GM12872 (cell line): ENCODE results near the gene MAD1L1.

Experiments used
- TF ChIP-seq, protein P1 (sequence below): IDR thresholded peaks from 3 replicates; pipeline ENCODE4 v1.5.1; 2011; ENCODE audit warnings: low read depth, mild to moderate bottlenecking, low read length, moderate library complexity; ENCODE audit not compliant: insufficient read depth

Gene MAD1L1

DNA sequence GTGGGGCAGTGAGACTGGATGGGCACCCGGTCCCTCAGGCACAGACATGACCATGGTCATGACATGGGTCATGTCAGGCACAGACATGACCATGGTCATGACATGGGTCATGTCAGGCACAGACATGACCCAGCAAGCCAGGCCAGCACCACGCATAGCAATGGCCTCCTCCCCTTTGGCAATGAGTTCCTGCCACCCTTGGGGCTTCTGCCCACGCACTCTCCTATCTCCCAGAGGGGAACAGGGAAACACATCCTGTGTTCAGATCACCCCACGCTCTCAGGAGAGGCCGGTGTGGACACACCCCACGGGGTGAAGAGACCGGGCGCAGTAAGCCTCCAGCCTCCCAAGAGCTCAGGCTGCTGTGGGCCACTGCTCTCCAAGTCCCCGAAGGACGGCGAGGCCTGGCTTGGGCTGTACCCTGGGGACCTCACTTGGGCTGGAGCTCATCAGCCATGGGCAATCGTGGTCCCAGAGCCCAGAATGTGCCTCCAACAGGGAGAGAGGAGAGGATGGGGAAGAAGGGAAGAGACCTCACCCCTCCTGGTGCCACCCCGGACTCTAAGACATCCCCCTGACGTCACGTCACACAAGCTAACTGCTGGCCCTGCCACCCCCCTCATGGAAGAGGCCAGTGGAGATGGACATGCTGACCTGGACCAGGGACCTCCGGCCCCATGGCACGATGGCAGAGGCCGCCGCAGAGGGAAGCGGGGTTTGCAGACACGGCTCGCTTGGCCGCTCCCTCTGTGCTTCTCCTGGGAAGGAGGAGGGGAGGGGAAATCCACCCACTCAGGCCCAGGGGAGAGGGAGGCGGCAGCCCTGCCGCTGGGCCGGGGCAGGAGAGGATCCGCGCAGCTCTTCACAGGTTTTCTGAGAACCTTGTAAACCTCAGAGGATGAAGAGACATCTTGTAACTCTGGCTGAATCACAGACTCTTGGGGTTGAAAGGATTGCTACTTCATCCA is 293.0 kb downstream of the MAD1L1 start:
- TF ChIP-seq, protein P1, sequence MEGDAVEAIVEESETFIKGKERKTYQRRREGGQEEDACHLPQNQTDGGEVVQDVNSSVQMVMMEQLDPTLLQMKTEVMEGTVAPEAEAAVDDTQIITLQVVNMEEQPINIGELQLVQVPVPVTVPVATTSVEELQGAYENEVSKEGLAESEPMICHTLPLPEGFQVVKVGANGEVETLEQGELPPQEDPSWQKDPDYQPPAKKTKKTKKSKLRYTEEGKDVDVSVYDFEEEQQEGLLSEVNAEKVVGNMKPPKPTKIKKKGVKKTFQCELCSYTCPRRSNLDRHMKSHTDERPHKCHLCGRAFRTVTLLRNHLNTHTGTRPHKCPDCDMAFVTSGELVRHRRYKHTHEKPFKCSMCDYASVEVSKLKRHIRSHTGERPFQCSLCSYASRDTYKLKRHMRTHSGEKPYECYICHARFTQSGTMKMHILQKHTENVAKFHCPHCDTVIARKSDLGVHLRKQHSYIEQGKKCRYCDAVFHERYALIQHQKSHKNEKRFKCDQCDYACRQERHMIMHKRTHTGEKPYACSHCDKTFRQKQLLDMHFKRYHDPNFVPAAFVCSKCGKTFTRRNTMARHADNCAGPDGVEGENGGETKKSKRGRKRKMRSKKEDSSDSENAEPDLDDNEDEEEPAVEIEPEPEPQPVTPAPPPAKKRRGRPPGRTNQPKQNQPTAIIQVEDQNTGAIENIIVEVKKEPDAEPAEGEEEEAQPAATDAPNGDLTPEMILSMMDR: no peak

DNA sequence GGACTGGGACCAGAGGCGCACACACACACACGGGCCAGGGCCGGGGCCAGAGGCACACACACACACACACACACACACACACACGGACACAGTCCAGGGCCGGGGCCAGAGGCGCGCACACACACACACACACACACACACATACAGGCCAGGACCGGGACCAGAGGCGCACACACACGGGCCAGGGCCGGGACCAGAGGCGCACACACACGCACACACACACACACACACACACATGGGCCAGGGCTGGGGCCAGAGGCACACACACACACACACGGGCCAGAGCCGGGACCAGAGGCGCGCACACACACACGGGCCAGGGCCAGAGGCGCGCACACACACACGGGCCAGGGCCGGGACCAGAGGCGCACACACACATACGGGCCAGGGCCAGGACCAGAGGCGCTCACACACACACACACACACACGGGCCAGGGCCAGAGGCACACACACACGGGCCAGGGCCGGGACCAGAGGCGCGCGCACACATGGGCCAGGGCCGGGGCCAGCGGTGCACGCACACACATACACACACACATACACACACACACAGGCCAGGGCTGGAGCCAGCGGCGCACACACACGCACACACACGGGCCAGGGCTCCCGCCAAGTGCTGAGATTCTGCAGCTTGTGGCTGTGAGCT is 293.8 kb downstream of the MAD1L1 start:
- TF ChIP-seq, protein P1: no peak

DNA sequence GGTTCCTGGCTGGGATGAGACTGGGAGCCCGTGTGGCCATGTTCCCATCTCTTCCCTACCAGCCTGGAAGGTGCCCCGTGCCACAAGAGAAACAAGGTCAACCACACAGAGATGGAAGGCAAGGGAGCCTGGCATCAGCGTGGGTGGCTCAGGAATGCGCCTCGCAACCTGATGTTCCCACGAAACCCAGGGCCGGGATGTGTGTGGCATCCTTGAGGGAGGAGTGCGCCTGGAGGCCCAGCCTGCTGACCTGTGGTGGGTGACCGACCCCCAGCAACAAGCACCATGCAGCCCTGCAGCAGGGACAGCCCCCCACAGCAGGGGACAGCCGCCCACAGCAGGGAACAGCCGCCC is 295.5 kb downstream of the MAD1L1 start:
- TF ChIP-seq, protein P1: no peak

DNA sequence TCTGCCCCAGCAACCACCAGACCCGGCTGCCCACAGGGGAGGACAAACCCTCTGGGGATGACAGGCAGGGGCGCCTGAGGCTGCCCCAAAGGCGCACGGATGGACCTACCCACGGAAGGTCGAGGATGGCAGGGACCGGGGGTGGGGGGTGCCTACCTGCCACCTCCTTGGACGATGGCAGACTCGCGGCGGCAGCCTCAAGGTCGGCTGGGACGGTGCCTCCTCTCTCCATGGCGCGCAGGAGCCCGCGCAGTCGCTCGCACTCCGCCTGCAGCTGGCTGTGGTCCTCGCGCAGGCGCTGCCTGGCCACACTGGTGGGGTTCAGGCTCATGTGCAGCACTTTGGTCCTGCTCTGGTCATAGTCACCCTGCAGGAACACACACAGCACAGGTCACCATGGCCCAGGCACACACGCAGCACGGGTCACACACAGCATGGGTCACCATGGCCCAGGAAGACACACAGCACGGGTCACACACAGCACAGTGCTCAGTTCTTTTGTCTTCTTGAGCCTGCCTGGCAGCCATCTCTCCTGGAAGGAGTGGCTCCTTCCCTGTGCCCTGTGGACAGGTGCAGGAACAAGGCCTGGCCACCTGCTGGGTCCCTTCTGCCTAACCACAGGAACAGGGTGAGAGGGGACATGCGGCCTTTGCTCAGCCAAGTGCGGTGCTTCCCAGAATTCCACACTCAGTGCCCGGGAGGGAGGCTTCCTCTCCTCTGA is 296.1 kb downstream of the MAD1L1 start:
- TF ChIP-seq, protein P1: no peak

DNA sequence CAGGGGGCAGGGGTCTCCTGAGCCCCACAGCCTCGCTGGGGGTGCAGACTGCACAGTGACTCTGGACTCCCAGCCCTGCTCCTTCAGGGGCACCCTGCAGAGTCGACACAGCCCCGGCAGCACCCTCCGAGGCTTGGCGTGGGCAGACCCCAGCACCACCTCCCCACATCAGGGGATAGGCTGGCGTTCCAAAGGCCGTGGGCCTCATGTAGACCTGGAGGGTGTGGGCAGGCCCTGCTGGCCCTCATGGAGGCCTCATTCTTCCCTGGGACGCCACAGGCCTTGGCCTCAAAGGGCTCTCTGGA is 296.8 kb downstream of the MAD1L1 start:
- TF ChIP-seq, protein P1: no peak

DNA sequence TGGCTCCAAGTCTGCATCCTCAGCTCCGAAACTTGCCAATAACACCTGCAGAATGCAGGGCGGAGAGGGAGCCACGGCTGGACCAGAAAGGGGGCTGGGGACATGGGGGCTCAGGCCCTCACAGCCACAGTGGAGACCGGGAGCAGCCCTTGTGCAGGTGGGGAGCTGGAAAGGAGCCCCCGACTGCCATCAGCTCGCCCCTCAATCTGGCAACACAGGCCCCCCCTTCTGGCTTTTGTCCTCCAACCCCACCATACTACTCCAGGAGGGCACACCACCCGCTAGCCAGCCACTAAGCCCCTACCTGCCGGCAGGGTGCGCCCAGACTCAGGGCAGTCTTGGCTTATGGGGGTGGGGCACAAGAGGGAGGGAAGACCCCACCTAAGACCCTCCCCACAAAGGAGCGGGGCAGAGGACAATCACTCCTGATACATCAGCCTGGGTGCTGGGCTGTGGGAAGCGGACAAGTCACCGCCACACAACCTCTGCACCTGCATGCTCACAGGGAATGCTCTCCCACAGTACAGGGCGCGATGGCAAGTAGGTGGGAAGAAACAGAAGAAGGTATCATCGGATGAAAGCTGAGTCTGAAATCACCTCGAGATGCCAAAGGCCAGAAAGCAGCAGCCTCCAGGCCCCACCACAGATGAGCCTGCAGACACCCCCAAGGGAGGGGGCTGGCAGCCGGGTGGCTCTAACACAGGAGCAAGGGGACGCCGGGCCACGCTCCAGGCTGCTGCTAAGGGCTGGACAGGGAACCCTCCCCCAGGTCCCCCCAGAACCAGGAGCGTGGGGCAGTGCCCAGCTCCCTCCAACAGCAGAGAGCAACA is 297.4 kb downstream of the MAD1L1 start:
- TF ChIP-seq, protein P1: no peak
